GM12892 (cell line): ENCODE measurements around the gene CHST14.

Experiments used
- POLR2A ChIP-seq: IDR thresholded peaks from 2 replicates; pipeline ENCODE4 v1.6.1; 2011; ENCODE audit warnings: low read depth, low read length, control low read depth
- POLR2AphosphoS5 ChIP-seq: IDR thresholded peaks from 2 replicates; pipeline ENCODE4 v1.6.1; 2011; ENCODE audit warnings: low read depth, low read length, control low read depth
- TAF1 ChIP-seq: IDR thresholded peaks from 2 replicates; pipeline ENCODE4 v1.6.1; 2011; ENCODE audit warnings: low read depth, mild to moderate bottlenecking, control low read depth, low read length, borderline replicate concordance

DNA sequence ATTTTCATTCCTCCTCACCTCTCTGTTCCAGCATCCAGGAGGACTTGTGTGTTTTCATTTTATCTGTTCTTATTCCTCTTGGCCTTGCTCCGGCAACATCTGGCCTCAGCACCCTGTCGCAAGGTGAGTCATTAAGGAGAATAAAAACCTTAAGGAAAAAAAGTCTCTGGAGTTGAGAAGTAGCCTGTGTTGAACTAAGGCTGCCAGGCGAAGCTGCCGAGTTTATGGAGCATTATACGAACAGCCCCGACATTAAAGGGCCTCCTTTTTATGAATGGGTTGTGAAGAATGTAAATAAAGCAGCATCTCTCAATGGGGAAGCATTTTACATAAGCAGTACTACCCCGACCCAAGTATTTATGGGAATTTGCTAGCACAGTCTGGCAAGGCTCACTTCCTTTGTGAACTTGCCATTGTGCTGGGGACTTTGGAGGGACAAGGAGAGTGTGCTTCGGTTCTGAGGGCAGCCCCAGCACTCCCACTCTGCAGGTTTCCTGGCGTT, 25.3 kb upstream of the CHST14 start:
- no peak for TF ChIP-seq POLR2AphosphoS5
- TF ChIP-seq TAF1, result no peak
- TF ChIP-seq POLR2A, result no peak
